ENCODE results near the gene ERRFI1. TPM values are rescaled to one million over a fixed set of nuclear protein-coding genes. Genes with fewer than 3 reads are reported as not detected.

Gene ERRFI1
- total and polyA plus RNA-seq, 10 of the 15 experiments (the other 5 are each of a cell fraction or from before 2014, with no cell fraction given): 0.90 to 6.5 (median 3.1) TPM

DNA sequence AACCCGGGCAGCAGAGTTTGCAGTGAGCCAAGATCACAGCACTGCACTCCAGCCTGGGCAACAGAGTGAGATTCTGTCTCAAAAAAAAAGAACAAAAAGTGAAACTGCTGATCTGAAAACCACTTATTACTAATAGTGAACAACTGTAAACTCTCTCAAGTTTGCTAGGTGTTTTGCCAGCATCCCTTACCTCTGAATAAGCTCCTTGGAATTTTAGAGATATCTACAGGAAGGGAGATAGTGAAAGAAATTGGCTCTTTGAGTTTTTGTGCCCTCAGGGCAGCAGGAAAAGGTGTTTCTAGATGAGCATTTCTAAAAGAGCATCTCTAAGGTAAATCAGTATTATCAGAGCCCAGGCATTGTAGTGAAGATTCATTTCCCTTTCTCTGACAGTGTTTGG lies 37.5 kb downstream of the ERRFI1 start:
- H3K9me3 ChIP-seq (replicated peaks; ENCODE audit: control insufficient read depth, insufficient read depth, low read length): no peaks in the 10 kb centered on the region
- no peak overlapping the region for H3K4me3 ChIP-seq
- no peak for TF ChIP-seq TBL1XR1 (IDR thresholded peaks at IDR 0.05; ENCODE audit: low read depth, low read length)
- TF ChIP-seq BRCA1 (IDR thresholded peaks at IDR 0.05; ENCODE audit: low read depth, low read length): no peak
- no peak for TF ChIP-seq YY1 (IDR thresholded peaks at IDR 0.05; ENCODE audit: low read depth, low read length)
- TF ChIP-seq JUNB (IDR thresholded peaks at IDR 0.05): peak; percentile 22; the same call in 1 of the 2 replicates
- no peak for TF ChIP-seq CEBPB (IDR thresholded peaks at IDR 0.05; ENCODE audit: borderline replicate concordance in 1 of 2, low read depth in 2 of 2, low read length in 2 of 2)
- no peak for TF ChIP-seq EGR1 (IDR thresholded peaks at IDR 0.05; ENCODE audit: borderline replicate concordance in 1 of 2, low read depth in 2 of 2, low read length in 2 of 2)
- no peak for TF ChIP-seq ZSCAN29 (IDR thresholded peaks at IDR 0.05)
- TF ChIP-seq MXI1 (IDR thresholded peaks at IDR 0.05; ENCODE audit: low read depth, low read length): no peak
- no peak for TF ChIP-seq MEF2A (IDR thresholded peaks at IDR 0.05; ENCODE audit: insufficient read depth, low read depth, low read length)
- TF ChIP-seq SPI1 (IDR thresholded peaks at IDR 0.05; ENCODE audit: borderline replicate concordance, insufficient read depth, low read depth, low read length): no peak
- no peak for TF ChIP-seq DPF2 (IDR thresholded peaks at IDR 0.05)
- TF ChIP-seq RUNX3 (IDR thresholded peaks at IDR 0.05; ENCODE audit: low read length): peak; percentile 47; the same call in 1 of the 2 replicates
- TF ChIP-seq KLF5 (IDR thresholded peaks at IDR 0.05; ENCODE audit: partially characterized antibody): no peak
- TF ChIP-seq NR2C2 (IDR thresholded peaks at IDR 0.05; ENCODE audit: borderline replicate concordance, control insufficient read depth, insufficient read length, low read depth): no peak
- no peak for TF ChIP-seq FOXK2 (IDR thresholded peaks at IDR 0.05)
- TF ChIP-seq IKZF2 (IDR thresholded peaks at IDR 0.05): 0 out of 4 replicates have a peak, but pooled peaks of 1 of the 2 experiments have one; percentile 15
- no peak for TF ChIP-seq MEF2B (IDR thresholded peaks at IDR 0.05; ENCODE audit: partially characterized antibody, poor library complexity, severe bottlenecking)
- no peak for TF ChIP-seq KAT2A (conservative IDR thresholded peaks at IDR 0.05; ENCODE audit: control insufficient read depth, low read depth, low read length)
- no peak for TF ChIP-seq MYB (IDR thresholded peaks at IDR 0.05; ENCODE audit: borderline replicate concordance, low read depth, low read length)
- DNase-seq (ENCODE audit: low read depth, low spot score): no peak
- no peaks in the 10 kb centered on the region for H3K27me3 ChIP-seq (replicated peaks in 1 of 2; ENCODE audit: control insufficient read depth in 2 of 2, insufficient read depth in 2 of 2, low read length in 1 of 2)
- peaks cover 16 to 21% of the 10 kb centered on the region in 2 experiments for H3K36me3 ChIP-seq (ENCODE audit: control insufficient read depth in 2 of 2, insufficient read depth in 2 of 2, low read length in 1 of 2)
- no peaks in the 10 kb centered on the region for H4K20me1 ChIP-seq (ENCODE audit: control insufficient read depth, insufficient read depth)
- BruUV-seq (replicated peaks): no TSS peak
- H2AFZ ChIP-seq (ENCODE audit: control insufficient read depth, low read depth, low read length): no peak overlapping the region
- peak; percentile 31 for FAIRE-seq
- peak overlapping the region; percentile 38; the same call in 1 of the 2 replicates for H3K4me2 ChIP-seq (ENCODE audit: control insufficient read depth, insufficient read depth)
- POLR2A ChIA-PET: no interaction called here
- CTCF ChIA-PET: interaction anchor here (0.6 to 2.1 kb wide), 4 partner anchors 26 to 362 kb away, joined by 3 to 9 read pairs (median 4); no protein-coding TSS in a partner anchor
- intact Hi-C loops (cut with micrococcal nuclease; ENCODE audit: unreplicated experiment): no loop called here
- WGBS (ENCODE audit: insufficient coverage, insufficient replicate concordance, low lambda C conversion rate, missing lambda C conversion rate): 39% methylated on average over 1 of the region's 1 CpG
- H3K4me1 ChIP-seq (ENCODE audit: control insufficient read depth, insufficient read depth, low read length): peaks cover 16% of the 10 kb centered on the region
- SMC1A ChIA-PET (ENCODE audit: uncharacterized antibody, unreplicated experiment): interaction anchor here (1.5 to 1.8 kb wide), 3 partner anchors 13 to 145 kb away, joined by 3 to 6 read pairs (median 6); no protein-coding TSS in a partner anchor
- in situ Hi-C loops (cut with MboI): no loop called here
- RAD21 ChIA-PET (ENCODE audit: unreplicated experiment): interaction anchor here (0.6 to 1.8 kb wide), 3 partner anchors 19 to 94 kb away, joined by 3 to 6 read pairs (median 5); no protein-coding TSS in a partner anchor
- ATAC-seq: peak; percentile 82
- H3K27ac ChIP-seq (ENCODE audit: control insufficient read depth, insufficient read depth): no peak overlapping the region
- peak overlapping the region; percentile 4; the same call in 1 of the 2 replicates for H3K9ac ChIP-seq (ENCODE audit: control insufficient read depth, insufficient read depth, low read length)
- no peaks in the 10 kb centered on the region for H3K79me2 ChIP-seq (ENCODE audit: control insufficient read depth, insufficient read depth, low read length)

Measured in GM12878 (cell line).